H9 (cell line): ENCODE data around the gene CCNF. TPM values are rescaled to one million over a fixed set of nuclear protein-coding genes. Genes with fewer than 3 reads are reported as not detected.

Source experiments
- DNase-seq: peaks from one replicate; pipeline ENCODE4 v3.0.0-alpha.2; 2017
- H2AFZ ChIP-seq: one replicate; pipeline ENCODE4 v1.6.1; 2013; ENCODE audit warnings: mild to moderate bottlenecking, low read length, control low read depth, moderate library complexity
- H2AK5ac ChIP-seq: 2 replicates; pipeline ENCODE4 v1.6.1; 2013; ENCODE audit warnings: low read length, control low read depth, mixed read lengths; ENCODE audit not compliant: insufficient read length
- H2BK120ac ChIP-seq: one replicate; pipeline ENCODE4 v1.6.1; 2013; ENCODE audit warnings: low read depth, mild to moderate bottlenecking, low read length, control low read depth, inconsistent platforms; ENCODE audit not compliant: poor library complexity, severe bottlenecking
- H2BK12ac ChIP-seq: 2 replicates; pipeline ENCODE4 v1.6.1; 2013; ENCODE audit warnings: low read length, control low read depth, mixed read lengths, low read depth; ENCODE audit not compliant: insufficient read length
- H2BK15ac ChIP-seq: 2 replicates; pipeline ENCODE4 v1.6.1; 2013; ENCODE audit warnings: low read depth, low read length, control low read depth
- H2BK20ac ChIP-seq: one replicate; pipeline ENCODE4 v1.6.1; 2013; ENCODE audit warnings: low read depth, mild to moderate bottlenecking, low read length, control low read depth, inconsistent platforms; ENCODE audit not compliant: poor library complexity, severe bottlenecking
- H2BK5ac ChIP-seq: 2 replicates; pipeline ENCODE4 v1.6.1; 2013; ENCODE audit warnings: low read length, control low read depth, mixed read lengths; ENCODE audit not compliant: insufficient read length
- H3K14ac ChIP-seq: 2 replicates; pipeline ENCODE4 v1.6.1; 2013; ENCODE audit warnings: low read length, control low read depth; ENCODE audit not compliant: insufficient read depth
- H3K18ac ChIP-seq: 2 replicates; pipeline ENCODE4 v1.6.1; 2013; ENCODE audit warnings: low read depth, mild to moderate bottlenecking, mixed read lengths, low read length, control low read depth; ENCODE audit not compliant: insufficient read length
- H3K23ac ChIP-seq: 2 replicates; pipeline ENCODE4 v1.6.1; 2013; ENCODE audit warnings: low read length, control low read depth, mixed read lengths, low read depth; ENCODE audit not compliant: insufficient read length
- H3K23me2 ChIP-seq: 2 replicates; pipeline ENCODE4 v1.6.1; 2013; ENCODE audit warnings: low read depth, mild to moderate bottlenecking, mixed read lengths, low read length, control low read depth; ENCODE audit not compliant: insufficient read length, poor library complexity, severe bottlenecking
- H3K27ac ChIP-seq: 2 replicates; pipeline ENCODE4 v1.5.1; 2013; ENCODE audit warnings: low read length, control low read depth, mixed read lengths, low read depth; ENCODE audit not compliant: insufficient read length
- H3K27me3 ChIP-seq: 2 replicates; pipeline ENCODE4 v1.6.1; 2013; ENCODE audit warnings: low read length, control low read depth, inconsistent platforms; ENCODE audit not compliant: insufficient read depth
- H3K4ac ChIP-seq: 2 replicates; pipeline ENCODE4 v1.6.1; 2013; ENCODE audit warnings: low read depth, mild to moderate bottlenecking, control low read depth, inconsistent platforms, low read length, moderate library complexity
- H3K4me1 ChIP-seq: 2 replicates; pipeline ENCODE4 v1.6.1; 2013; ENCODE audit warnings: low read length, control low read depth, inconsistent platforms; ENCODE audit not compliant: insufficient read depth
- H3K4me2 ChIP-seq: 2 replicates; pipeline ENCODE4 v1.6.1; 2013; ENCODE audit warnings: low read length, control low read depth, mixed read lengths; ENCODE audit not compliant: insufficient read length, insufficient read depth
- H3K56ac ChIP-seq: 2 replicates; pipeline ENCODE4 v1.6.1; 2013; ENCODE audit warnings: low read depth, mild to moderate bottlenecking, mixed read lengths, low read length, control low read depth; ENCODE audit not compliant: insufficient read length
- H3K79me1 ChIP-seq: 2 replicates; pipeline ENCODE4 v1.6.1; 2013; ENCODE audit warnings: low read depth, mild to moderate bottlenecking, moderate library complexity, low read length, control low read depth, inconsistent platforms; ENCODE audit not compliant: insufficient read depth, poor library complexity, severe bottlenecking
- H3K79me2 ChIP-seq: 2 replicates; pipeline ENCODE4 v1.6.1; 2013; ENCODE audit warnings: low read length, control low read depth, inconsistent platforms; ENCODE audit not compliant: insufficient read depth
- H3K9ac ChIP-seq: 2 replicates; pipeline ENCODE4 v1.6.1; 2013; ENCODE audit warnings: low read length, control low read depth, mixed read lengths; ENCODE audit not compliant: insufficient read length; ENCODE audit errors: extremely low read depth
- H3K9me3 ChIP-seq: one replicate; pipeline ENCODE4 v1.6.1; 2013; ENCODE audit warnings: low read depth, low read length, inconsistent platforms; ENCODE audit not compliant: control insufficient read depth
- H3T11ph ChIP-seq: one replicate; pipeline ENCODE4 v1.6.1; 2013; ENCODE audit warnings: mild to moderate bottlenecking, low read length, control low read depth, inconsistent platforms
- H4K20me1 ChIP-seq: one replicate; pipeline ENCODE4 v1.6.1; 2013; ENCODE audit not compliant: control insufficient read depth, insufficient read length, insufficient read depth
- H4K5ac ChIP-seq: 2 replicates; pipeline ENCODE4 v1.6.1; 2013; ENCODE audit warnings: low read depth, mild to moderate bottlenecking, mixed read lengths, low read length, control low read depth; ENCODE audit not compliant: insufficient read length
- H4K8ac ChIP-seq: replicated peaks from 2 replicates; pipeline ENCODE4 v1.6.1; 2013; ENCODE audit warnings: low read length, control low read depth, mixed read lengths, low read depth; ENCODE audit not compliant: insufficient read length
- H4K91ac ChIP-seq: 2 replicates; pipeline ENCODE4 v1.6.1; 2013; ENCODE audit warnings: low read depth, mild to moderate bottlenecking, moderate library complexity, mixed read lengths, low read length, control low read depth; ENCODE audit not compliant: insufficient read length
- H3K27ac Mint-ChIP-seq, 3 experiments: 2 replicates in 2 of 3; 3 replicates in 1 of 3; pipeline ENCODE4 v1.8.0; 2020 to 2021; ENCODE audit warnings: mixed read lengths in 3 of 3, mild to moderate bottlenecking in 1 of 3, moderate library complexity in 1 of 3
- H3K27me3 Mint-ChIP-seq: 2 replicates; pipeline ENCODE4 v1.8.0; 2021; ENCODE audit warnings: low read depth, mild to moderate bottlenecking, moderate library complexity, mixed read lengths
- H3K36me3 Mint-ChIP-seq, 3 experiments: 2 replicates in 2 of 3; 3 replicates in 1 of 3; pipeline ENCODE4 v1.8.0; 2020 to 2021; ENCODE audit warnings: low read depth in 3 of 3, mixed read lengths in 3 of 3; ENCODE audit not compliant: insufficient read depth in 1 of 3
- H3K4me1 Mint-ChIP-seq, 2 experiments: 2 replicates each; pipeline ENCODE4 v1.8.0; 2020; ENCODE audit warnings: mixed read lengths in 2 of 2
- H3K4me3 Mint-ChIP-seq, 2 experiments: 2 replicates in 1 of 2; 3 replicates in 1 of 2; pipeline ENCODE4 v1.8.0; 2020 to 2021; ENCODE audit warnings: mild to moderate bottlenecking in 2 of 2, mixed read lengths in 2 of 2, moderate library complexity in 1 of 2
- H3K9me3 Mint-ChIP-seq, 2 experiments: 2 replicates in 1 of 2; 3 replicates in 1 of 2; pipeline ENCODE4 v1.8.0; 2020; ENCODE audit warnings: mild to moderate bottlenecking in 2 of 2, mixed read lengths in 2 of 2, moderate library complexity in 1 of 2
- CTCF ChIP-seq: fragments of 200-600 bp; sonication (generic); conservative IDR thresholded peaks from 3 replicates; pipeline ENCODE4 v1.8.0; 2021; ENCODE audit warnings: antibody characterized with exemption, mild to moderate bottlenecking
- WGBS: extraction: QIAGEN DNeasy Blood & Tissue Kit; methylation state at CpG from one replicate; pipeline ENCODE4 v1.1.7; 2013; ENCODE audit warnings: missing lambda C conversion rate, low lambda C conversion rate, mixed read lengths; ENCODE audit not compliant: insufficient read length; ENCODE audit errors: extremely low coverage; 5-methylcytosine and 5-hydroxymethylcytosine counted together
- total RNA-seq: library from RNA; stranded (reverse); gene quantifications from 2 replicates; pipeline ENCODE4 v1.2.1, GENCODE V29; 2021

CCNF gene
- total RNA-seq, 1 experiment from 2014 or later, result 61.6 TPM

DNA sequence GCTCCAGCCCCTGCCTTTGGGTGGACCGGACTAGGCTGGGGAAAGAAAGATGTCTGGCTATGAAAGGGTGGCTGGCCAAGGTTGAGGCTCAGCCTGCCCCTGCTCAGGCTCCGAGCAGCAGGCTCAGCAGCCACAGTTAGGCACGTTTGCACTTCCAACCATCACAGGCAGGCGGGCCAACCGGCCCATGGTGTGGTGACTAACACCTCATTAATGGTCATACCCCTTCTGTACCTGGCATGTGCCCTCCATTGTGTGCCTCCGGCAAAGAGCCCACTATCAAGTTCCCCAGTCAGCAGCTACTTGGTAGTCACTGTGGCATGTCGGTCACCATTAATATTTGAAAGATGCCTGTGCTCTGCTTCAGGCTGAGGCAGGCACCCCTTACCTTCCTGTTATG, 52.4 kb downstream of the CCNF start:
- Histone ChIP-seq H3K14ac (no peak overlapping the region), H3K79me1 (no peaks in the 10 kb centered on the region), H4K91ac (no peak overlapping the region), H2BK5ac (no peak overlapping the region), H2BK15ac (no peak overlapping the region), H2BK20ac (no peak overlapping the region), H3K56ac (no peak overlapping the region), H3K27me3 (no peaks in the 10 kb centered on the region), H3T11ph (no peak overlapping the region), H3K27ac (no peak overlapping the region), H2BK12ac (no peak overlapping the region), H4K20me1 (peaks cover 4% of the 10 kb centered on the region), H2AFZ (no peak overlapping the region), H3K9me3 (no peaks in the 10 kb centered on the region), H3K18ac (no peak overlapping the region), H3K23ac (no peak overlapping the region), H3K23me2 (no peaks in the 10 kb centered on the region), H3K4me1 (no peaks in the 10 kb centered on the region), H3K4ac (no peak overlapping the region), H2AK5ac (no peak overlapping the region), H3K79me2 (no peaks in the 10 kb centered on the region; the same call in 1 of the 2 replicates), H4K5ac (no peak overlapping the region), H3K9ac (no peak overlapping the region), H2BK120ac (no peak overlapping the region), H4K8ac (no peak overlapping the region), H3K4me2 (no peak overlapping the region)
- Mint-ChIP-seq H3K4me3 (no peak overlapping the region), H3K4me1 (peaks cover 4 to 7% of the 10 kb centered on the region in 2 experiments; a peak in 2 of 4 replicates), H3K27me3 (peaks cover 7% of the 10 kb centered on the region), H3K36me3 (no peaks in the 10 kb centered on the region; a peak in 1 of 7 replicates), H3K9me3 (no peaks in the 10 kb centered on the region), H3K27ac (peak overlapping the region in 1 of 3 experiments; percentile 91; a peak in 1 of 7 replicates)
- no peak for DNase-seq
- no peak for TF ChIP-seq CTCF
- WGBS, result no CpG with 5 or more reads among the region's 7 CpGs
